Measurements from ENCODE around the gene RNPS1. TPM values are rescaled to one million over a fixed set of nuclear protein-coding genes. Genes with fewer than 3 reads are reported as not detected.

Gene RNPS1
- total RNA-seq, 4 donors from 2014 or later, result 71.5 to 155 (median 122) TPM

- no peaks in the 10 kb centered on the region for H3K27me3 ChIP-seq
- peaks cover 0 to 17% (median 11%) of the 10 kb centered on the region in 4 donors for H3K4me1 ChIP-seq
- no peak overlapping the region for H3K4me3 ChIP-seq
- no peaks in the 10 kb centered on the region for H3K9me3 ChIP-seq
- peaks cover 0 to 67% (median 0%) of the 10 kb centered on the region in 3 donors for H3K36me3 ChIP-seq
- DNase-seq, result peak in 1 of 3 donors; percentile 49
- TF ChIP-seq, protein P1, sequence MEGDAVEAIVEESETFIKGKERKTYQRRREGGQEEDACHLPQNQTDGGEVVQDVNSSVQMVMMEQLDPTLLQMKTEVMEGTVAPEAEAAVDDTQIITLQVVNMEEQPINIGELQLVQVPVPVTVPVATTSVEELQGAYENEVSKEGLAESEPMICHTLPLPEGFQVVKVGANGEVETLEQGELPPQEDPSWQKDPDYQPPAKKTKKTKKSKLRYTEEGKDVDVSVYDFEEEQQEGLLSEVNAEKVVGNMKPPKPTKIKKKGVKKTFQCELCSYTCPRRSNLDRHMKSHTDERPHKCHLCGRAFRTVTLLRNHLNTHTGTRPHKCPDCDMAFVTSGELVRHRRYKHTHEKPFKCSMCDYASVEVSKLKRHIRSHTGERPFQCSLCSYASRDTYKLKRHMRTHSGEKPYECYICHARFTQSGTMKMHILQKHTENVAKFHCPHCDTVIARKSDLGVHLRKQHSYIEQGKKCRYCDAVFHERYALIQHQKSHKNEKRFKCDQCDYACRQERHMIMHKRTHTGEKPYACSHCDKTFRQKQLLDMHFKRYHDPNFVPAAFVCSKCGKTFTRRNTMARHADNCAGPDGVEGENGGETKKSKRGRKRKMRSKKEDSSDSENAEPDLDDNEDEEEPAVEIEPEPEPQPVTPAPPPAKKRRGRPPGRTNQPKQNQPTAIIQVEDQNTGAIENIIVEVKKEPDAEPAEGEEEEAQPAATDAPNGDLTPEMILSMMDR (IDR thresholded peaks at IDR 0.05), result no peak
- TF ChIP-seq POLR2A (IDR thresholded peaks at IDR 0.05), result no peak
- peak overlapping the region in 1 of 4 donors; percentile 90 for H3K27ac ChIP-seq
These were observed 14.6 kb downstream of the RNPS1 start for GRCh38 chr16:2253293-2253692.

GRCh38 chr16:2252806-2253148 is 15.1 kb downstream of the RNPS1 start:
- peak in 1 of 3 donors; percentile 22 for DNase-seq
- H3K27me3 ChIP-seq, result no peaks in the 10 kb centered on the region
- H3K27ac ChIP-seq, result peak overlapping the region in 3 of 4 donors; percentile 88 to 92 (median 90)
- peaks cover 0 to 17% (median 11%) of the 10 kb centered on the region in 4 donors for H3K4me1 ChIP-seq
- H3K9me3 ChIP-seq, result no peaks in the 10 kb centered on the region
- peaks cover 0 to 62% (median 0%) of the 10 kb centered on the region in 3 donors for H3K36me3 ChIP-seq
- H3K4me3 ChIP-seq, result no peak overlapping the region
- TF ChIP-seq, protein P1 (IDR thresholded peaks at IDR 0.05), result no peak
- TF ChIP-seq POLR2A (IDR thresholded peaks at IDR 0.05), result no peak

DNA sequence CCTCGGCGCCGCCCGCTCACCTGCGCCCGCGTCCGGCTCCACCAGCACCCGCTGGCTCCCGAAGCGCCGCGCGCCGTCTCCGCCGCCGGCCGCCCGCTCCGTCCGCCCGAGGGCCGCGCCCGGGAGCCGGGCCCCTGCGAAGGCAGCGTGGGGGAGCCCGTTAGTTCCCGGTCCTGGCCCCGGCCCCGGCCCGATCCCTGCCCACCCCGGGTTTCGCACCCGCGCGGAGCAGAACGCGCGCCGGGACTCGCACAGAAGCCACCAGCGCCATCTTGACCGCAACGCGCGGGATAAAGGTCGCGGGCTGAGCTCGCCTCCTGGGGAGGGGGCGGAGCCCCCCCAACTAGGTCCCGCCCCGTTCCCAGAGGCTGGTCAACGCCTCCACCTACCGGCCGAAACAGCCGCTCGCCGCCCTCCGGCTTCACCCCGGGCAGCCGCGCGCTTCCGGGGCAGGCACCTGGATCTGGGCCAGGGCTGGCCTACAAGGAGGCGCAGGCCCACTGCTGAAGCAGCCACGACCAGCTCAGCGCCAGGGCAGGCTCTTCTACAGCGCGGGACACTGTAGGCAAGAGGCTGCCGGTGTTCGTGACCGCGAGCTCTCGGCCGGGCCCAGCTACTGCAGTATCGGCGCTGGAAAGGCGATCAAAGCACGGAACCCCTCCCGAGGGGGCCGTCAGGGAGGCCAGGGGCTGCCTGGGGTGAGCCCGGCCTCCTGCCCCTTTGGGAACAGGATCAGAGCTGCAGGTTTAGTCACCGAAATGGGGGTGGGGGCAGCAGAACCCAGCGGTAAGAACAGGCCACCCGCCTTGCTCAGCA is 16.4 kb downstream of the RNPS1 start, which contains the start of gene ECI1:
TSS of gene ECI1 (minus strand) at position 292 of the 816 bp plus-strand sequence. CDS start at position 271, 21 bp downstream.
- no peaks in the 10 kb centered on the region for H3K27me3 ChIP-seq
- H3K4me1 ChIP-seq, result peaks cover 0 to 17% (median 11%) of the 10 kb centered on the region in 4 donors
- peaks cover 0 to 62% (median 0%) of the 10 kb centered on the region in 3 donors for H3K36me3 ChIP-seq
- DNase-seq, result peak; percentile 92 to 98 (median 98)
- TF ChIP-seq, protein P1 (IDR thresholded peaks at IDR 0.05), result peak; percentile 69 to 93 (median 82)
- TF ChIP-seq POLR2A (IDR thresholded peaks at IDR 0.05), result peak; percentile 89 to 91
- no peaks in the 10 kb centered on the region for H3K9me3 ChIP-seq
- peak within 1 kb of the TSS; percentile 60 to 91 (median 78) for H3K4me3 ChIP-seq
- H3K27ac ChIP-seq, result peak within 1 kb of the TSS; percentile 88 to 98 (median 91)

DNA sequence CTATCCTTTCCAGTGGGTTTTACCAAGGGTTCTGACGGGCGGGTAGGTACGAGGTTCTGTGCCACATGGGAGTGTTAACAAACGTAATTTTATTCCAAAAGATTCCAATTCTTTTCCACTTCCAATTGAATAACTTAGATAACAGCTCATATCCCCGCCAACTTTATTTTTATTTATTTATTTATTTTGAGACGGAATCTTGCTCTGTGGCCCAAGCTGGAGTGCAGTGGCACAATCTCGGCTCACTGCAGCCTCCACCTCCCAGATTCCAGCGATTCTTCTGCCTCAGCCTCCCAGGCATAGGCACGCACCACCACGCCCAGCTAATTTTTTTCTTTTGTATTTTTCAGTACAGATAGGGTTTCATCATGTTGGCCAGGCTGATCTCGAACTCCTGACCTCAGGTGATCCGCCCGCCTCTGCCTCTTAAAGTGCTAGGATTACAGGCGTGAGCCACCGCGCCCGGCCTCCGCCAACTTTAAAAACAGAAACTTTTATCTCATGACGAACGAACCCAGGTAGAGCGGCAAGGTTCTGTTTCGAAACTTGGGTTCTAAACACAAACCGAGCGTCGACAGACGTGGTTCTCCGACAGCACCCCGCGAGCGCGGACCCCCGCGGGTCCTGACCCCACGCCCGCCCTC is 17.2 kb downstream of the RNPS1 start:
- no peaks in the 10 kb centered on the region for H3K9me3 ChIP-seq
- peak overlapping the region; percentile 60 to 91 (median 78) for H3K4me3 ChIP-seq
- peak; percentile 35 to 76 (median 71) for DNase-seq
- H3K4me1 ChIP-seq, result peaks cover 0 to 17% (median 11%) of the 10 kb centered on the region in 4 donors
- TF ChIP-seq POLR2A (IDR thresholded peaks at IDR 0.05), result no peak
- TF ChIP-seq, protein P1 (IDR thresholded peaks at IDR 0.05), result no peak
- H3K27me3 ChIP-seq, result no peaks in the 10 kb centered on the region
- peaks cover 0 to 62% (median 0%) of the 10 kb centered on the region in 3 donors for H3K36me3 ChIP-seq
- H3K27ac ChIP-seq, result peak overlapping the region; percentile 88 to 98 (median 91)

GRCh38 chr16:2246301-2246885 is 21.5 kb downstream of the RNPS1 start:
- TF ChIP-seq, protein P1 (IDR thresholded peaks at IDR 0.05), result no peak
- TF ChIP-seq POLR2A (IDR thresholded peaks at IDR 0.05), result no peak
- no peak for DNase-seq
- H3K36me3 ChIP-seq, result peaks cover 0 to 75% (median 0%) of the 10 kb centered on the region in 3 donors
- no peaks in the 10 kb centered on the region for H3K9me3 ChIP-seq
- H3K4me1 ChIP-seq, result peaks cover 0 to 10% (median 5%) of the 10 kb centered on the region in 4 donors
- H3K4me3 ChIP-seq, result no peak overlapping the region
- H3K27me3 ChIP-seq, result no peaks in the 10 kb centered on the region
- H3K27ac ChIP-seq, result no peak overlapping the region
